GM15510 (cell line): Measurements from ENCODE around the gene INPP5A.

Source experiments
- POLR2A ChIP-seq: IDR thresholded peaks from 3 replicates; pipeline ENCODE4 v1.6.1; 2011; ENCODE audit warnings: borderline replicate concordance; ENCODE audit not compliant: insufficient read length; ENCODE audit errors: extremely low read depth

Gene INPP5A

DNA sequence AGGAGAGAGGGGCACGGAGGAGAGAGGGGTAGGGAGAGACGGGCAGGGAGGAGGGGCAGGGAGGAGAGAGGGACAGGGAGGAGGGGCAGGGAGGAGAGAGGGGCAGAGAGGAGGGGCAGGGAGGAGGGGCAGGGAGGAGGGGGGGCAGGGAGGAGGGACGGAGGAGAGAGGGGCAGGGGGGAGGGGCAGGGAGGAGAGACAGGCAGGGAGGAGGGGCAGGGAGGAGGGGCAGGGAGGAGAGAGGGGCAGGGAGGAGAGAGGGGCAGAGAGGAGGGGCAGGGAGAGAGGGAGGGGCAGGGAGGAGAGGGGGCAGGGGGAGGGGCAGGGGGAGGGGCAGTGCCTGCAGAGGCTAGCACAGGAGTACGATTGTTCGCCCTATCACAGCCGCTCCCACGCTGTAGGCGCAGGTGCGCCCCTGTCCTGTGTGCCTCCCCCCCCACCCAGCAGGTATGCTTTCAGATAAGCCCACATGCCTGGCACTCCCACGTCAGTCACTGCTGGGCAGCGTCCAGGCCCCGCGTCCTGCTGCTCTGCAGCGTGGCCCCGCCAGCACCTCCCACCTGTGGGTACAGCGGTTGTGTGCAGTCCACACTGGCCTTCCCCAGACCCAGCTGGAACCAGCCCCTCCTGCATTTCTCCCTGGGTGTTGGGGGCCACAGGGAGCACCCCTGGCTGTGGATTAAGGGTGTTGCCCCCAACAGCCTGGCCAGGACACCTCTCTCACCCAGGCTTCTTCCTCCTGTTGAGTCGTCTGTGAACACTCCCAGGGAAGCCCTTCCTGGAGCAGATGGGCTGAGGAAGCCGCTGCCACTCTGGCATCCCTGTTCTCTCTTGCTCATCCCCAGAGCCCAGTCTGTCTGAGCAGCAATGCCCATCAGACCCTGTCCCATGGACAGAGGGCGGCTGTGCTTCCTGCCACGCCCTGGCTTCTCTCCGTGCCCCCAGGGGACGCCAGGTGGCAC, 237.6 kb downstream of the INPP5A start:
- no peak for TF ChIP-seq POLR2A

DNA sequence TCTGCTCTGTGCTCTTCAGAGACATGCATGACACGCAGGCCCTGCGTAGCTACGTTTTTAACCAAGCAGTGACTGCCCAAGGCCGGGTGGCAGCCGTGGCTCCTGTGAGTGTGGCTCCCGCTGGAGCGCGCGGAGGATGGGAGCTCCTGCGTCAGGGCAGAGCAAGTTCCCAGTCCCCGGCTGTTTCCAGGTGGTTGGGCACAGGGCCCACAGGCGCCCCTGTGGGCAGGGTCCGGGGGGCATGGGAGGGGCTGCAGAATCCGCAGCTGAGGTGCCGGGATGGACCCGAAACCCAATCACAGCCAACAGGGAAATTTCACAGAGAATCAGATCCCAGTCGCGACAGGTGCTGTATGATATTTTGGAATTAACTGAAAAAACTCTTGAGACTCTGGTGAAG, 238.6 kb downstream of the INPP5A start:
- no peak for TF ChIP-seq POLR2A

DNA sequence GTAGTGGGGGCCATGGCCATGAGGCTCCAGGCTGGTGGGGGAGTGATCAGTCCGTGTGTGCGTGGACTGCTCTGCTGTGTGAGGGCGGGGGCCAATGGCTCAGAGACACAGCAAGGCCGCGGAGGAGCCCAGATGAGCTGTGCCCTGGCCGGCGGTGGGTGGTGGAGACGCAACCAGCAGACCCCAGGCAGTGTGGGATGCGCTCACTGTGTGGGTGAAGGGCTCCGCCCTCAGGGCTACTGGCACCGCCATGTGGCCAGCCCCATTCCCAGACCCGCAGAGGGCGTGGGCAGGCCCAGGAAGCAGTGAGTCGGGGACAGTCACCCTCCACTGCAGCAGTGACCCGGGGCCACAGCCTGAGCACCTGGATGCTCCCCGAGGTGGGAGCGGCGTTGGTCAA, 239.2 kb downstream of the INPP5A start:
- no peak for TF ChIP-seq POLR2A

DNA sequence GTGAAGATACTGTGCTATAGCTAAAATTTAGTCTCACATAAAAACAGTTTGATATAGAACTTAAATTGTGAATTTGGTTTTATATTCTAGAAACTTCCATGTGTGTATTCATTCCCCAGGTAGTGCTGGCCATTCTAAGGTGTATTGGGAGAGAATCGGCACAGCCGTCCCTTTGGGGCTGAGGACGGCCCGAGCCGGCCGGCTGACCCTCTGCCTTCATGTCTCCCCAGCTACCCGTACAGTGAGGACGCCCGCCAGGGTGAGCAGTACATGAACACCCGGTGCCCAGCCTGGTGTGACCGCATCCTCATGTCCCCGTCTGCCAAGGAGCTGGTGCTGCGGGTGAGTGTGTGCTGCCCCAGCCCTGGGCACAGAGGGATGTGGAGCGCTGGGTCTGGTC, 239.9 kb downstream of the INPP5A start:
- TF ChIP-seq POLR2A = no peak

GRCh38 chr10:132779549-132780294, 242.1 kb downstream of the INPP5A start:
- no peak for TF ChIP-seq POLR2A

- no peak for TF ChIP-seq POLR2A
These were observed 242.8 kb downstream of the INPP5A start for GRCh38 chr10:132780356-132780755.

DNA sequence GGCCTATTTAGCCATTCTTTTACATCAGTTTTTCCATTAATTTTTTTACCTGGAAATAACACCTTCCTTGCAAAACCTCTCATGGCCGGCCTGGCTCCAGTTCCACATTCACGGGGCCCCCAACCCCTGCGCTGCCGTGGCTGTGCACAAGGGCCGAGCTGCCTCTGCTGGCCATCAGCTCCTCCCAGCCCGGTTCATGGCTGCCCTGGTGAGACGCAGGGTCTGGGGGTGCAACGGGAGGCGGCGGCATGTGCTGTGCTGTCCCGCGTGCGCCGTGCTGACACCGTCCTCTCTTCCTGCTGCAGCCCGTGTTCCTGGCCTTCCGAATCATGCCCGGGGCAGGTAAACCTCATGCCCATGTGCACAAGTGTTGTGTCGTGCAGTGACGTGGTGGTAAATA, 244.0 kb downstream of the INPP5A start:
- TF ChIP-seq POLR2A = no peak

- no peak for TF ChIP-seq POLR2A
These were observed 245.8 kb downstream of the INPP5A start for GRCh38 chr10:132783165-132783939.

DNA sequence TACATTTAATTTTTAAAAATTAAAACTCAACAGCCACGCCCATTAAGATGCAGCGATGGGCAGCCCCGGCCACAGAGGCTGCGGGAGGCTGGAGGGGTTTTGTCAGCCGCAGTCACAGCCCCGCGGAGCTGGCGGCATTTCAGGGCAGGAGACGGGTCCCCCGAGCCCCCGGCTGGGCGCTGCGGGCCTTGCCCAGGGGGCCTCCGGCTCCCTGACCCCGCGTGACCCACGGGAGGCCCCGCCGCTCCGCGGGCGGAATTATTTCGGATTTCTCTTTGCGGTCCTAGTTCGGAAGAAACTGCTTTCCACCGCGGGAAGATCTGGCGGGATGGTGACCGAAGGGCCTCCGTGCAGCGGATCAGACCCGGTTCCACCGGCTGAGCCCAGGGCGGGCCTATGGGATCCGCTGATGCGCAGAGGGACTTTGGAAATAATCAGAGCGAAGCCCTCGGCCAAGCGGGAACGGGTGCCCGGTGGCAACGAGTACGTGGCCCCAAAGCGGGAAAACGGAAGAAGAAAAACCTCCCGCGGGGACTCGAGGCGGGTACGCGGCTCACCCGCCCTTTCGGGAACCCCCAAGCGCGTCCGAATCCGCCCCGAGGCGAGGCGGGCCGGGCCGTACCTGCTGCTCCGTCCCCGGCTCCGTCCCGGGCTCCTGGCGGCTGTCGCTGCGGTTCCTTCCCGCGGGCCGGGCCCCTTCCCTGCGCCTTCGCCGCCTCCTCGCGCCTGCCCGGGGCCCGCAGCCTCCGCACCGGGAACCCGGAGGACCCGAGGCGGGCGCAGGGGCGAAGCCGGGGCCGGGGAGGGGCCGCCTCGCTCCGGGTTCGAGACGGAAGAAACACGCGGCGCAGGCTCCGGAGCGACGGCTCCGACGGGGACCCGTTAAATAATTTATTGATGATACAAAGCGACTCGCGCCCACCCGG, 246.6 kb downstream of the INPP5A start:
- TF ChIP-seq POLR2A = no peak

- no peak for TF ChIP-seq POLR2A
These were observed 247.5 kb downstream of the INPP5A start for GRCh38 chr10:132784866-132785722.

DNA sequence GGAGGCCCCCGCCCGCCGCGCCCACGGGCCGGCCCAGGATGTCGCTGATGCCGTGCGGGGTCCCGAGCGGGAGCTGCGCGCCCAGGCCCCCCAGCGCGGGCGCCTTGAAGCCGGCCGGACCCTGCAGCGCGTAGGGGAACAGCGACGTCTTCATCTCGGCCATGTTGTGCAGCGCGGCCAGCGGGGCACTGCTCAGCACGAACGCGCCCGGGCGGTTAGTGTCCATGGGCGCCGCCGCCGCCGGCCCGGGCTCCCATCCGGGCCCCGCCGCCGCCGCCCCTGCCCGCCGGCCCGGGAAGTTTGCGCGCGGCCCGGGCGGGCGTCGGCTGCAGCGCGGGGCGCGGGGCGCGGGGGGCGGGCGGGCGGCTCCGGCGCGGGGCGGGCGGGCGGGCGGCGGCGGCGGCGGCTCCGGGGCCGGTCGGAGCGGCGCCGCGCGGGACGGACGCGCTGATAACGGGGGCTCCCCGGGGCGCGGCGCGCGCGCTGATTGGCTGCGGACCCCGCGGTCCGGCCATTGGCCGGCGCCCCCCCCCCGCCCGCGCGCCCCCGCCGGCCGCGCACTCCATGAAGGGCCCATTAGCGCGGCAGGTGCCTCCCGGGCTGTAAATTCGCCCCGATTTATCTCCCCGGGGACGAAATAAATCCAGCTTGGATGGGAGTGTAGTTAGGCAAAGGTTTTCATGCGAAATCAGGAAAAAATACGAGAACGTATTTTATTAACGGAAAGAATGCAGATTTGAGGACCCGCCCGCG, 248.3 kb downstream of the INPP5A start, which contains the start of gene NKX6-2:
Gene NKX6-2 (minus strand): TSS at position 425 of the 753 bp plus-strand sequence. CDS start 199 bp downstream, at position 226.
- no peak for TF ChIP-seq POLR2A

DNA sequence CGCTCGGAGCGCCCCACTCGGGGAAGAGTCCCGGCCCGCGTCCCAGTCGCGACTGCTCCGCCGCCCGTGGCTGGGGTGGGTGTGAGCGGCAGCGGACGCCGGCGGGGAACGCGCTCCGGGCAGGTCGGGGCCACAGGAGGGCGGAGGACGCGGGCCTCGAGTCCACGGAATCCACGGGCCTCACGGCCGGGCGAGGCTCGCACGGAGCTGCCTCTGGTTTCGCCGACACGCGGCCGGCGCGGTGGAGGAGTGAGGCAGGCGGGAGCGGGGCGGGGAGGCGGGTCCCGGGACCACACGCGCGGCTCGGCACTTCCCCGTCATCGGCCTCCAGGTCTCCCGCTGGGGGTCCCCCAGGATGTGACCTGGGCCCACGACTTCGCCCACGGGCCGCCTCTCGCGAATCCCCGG, 248.9 kb downstream of the INPP5A start:
- TF ChIP-seq POLR2A = no peak
